8988T (cell line): ENCODE results near the gene SIDT1.

ENCODE experiments used
- DNase-seq: peaks from one replicate; pipeline ENCODE4 v3.0.0; 2011

SIDT1 gene

GRCh38 chr3:113638910-113639309 lies 106.6 kb downstream of the SIDT1 start:
- no peak for DNase-seq

- no peak for DNase-seq
These were observed 111.2 kb downstream of the SIDT1 start for GRCh38 chr3:113643583-113643982.

DNA sequence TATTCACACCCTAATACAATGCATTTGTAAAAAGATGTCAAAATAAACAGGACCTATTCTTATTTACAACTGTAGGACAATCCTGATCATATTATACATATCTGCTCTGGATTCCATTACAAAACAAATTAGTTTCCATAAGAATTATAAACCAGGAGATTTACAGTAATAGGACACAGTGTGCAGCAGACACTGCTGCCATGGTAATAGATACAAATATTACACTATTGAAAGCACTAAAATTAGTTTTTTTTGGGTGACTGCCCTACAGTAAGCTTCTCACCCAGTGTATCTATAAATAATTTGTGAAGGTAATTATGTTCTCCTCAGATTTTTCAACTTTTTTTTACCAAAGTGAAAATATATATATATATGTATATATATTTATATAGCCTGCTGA lies 116.2 kb downstream of the SIDT1 start:
- no peak for DNase-seq

DNA sequence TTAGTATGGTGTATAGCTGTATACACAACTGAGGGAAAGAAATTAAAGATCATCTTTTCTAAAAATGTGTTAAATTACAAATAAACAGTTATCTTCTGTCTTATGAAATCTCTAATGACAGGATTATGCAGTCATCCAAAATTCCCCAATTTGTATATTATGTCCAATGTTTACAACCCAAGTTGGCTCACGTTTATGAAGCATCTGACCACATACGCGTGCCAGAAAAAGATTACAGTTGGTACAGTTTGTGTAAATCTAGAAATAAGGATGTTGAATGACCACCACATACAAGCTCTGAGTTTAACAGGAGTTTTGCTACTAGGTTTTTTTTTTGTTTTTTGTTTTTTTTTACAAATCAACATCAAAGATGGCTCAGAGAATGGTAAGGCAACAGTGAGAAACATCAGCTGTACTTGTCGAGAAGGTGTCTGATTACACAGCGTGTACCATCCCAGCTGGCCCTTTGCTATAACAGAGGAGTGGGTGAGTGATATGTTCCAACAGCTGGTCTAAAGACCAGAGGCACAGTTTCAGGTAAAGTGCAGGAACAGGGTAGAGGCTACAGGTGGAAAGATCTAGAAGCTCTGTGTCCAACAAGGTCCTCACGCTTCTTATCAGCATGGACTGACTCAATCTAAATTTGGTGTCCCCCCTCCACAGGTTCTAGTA lies 117.0 kb downstream of the SIDT1 start:
- no peak for DNase-seq

GRCh38 chr3:113654310-113654709 lies 122.0 kb downstream of the SIDT1 start:
- no peak for DNase-seq

- DNase-seq, result no peak
These were observed 122.5 kb downstream of the SIDT1 start for GRCh38 chr3:113654851-113655250.

GRCh38 chr3:113658107-113658506 lies 125.8 kb downstream of the SIDT1 start:
- DNase-seq, result no peak

DNA sequence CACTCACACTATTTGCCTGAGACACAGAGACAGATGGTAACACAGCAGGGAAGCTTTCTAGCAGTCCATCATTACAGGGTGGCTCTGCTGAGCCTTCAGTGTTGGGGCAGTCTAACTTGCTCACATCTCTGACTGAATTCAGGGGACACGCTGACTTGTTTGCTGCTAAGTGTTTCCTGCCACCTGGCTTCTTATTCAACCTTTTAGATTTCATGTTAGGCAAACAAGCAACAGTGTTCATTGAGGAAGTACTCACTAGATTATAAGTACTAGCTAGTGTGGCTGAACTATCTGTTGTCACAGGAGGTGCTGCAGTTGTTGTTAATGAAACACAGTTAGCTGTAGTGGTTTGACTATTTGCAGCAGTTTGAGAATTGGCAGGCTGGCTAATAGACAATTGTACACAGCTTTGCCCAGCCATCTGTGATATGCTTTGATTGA lies 126.8 kb downstream of the SIDT1 start:
- DNase-seq, result no peak

DNA sequence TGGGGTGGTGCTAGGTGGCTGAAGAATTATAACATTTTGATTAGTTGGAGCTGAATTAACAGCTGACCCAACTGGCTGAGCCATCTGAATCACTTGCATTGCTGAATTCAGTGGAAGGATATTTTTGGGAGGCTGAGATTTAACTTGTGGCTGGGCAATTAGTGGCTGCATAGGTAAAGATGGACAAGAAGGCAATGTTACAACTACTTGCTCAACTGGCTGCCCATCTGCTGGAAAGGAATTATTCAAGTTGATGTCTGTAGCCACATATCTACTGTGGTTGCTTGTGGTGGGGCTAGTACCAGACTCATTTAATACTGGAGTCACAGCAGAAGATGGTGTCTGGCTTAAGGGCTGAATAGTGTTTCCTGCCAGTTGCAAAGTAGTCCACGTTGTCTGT lies 127.6 kb downstream of the SIDT1 start:
- no peak for DNase-seq

DNA sequence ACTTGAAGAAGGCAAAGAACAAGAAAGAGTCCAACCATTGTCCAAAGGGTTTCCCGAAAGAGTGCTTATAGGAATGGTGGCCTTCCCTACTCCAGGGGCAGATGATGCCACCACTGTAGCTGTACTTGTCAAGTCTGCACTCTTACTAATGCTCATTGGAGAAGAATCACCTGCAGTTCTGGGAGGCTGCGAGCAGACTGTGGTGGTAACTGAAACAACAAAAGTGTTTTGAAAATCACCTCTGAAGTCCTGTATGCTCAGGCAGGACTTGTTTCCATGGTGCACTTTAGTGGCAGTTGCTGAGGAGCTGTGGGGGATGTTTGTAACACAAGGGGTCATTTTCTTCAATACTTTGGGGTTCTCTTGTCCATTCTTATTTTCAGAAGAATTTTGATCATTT lies 128.1 kb downstream of the SIDT1 start:
- DNase-seq, result no peak

DNA sequence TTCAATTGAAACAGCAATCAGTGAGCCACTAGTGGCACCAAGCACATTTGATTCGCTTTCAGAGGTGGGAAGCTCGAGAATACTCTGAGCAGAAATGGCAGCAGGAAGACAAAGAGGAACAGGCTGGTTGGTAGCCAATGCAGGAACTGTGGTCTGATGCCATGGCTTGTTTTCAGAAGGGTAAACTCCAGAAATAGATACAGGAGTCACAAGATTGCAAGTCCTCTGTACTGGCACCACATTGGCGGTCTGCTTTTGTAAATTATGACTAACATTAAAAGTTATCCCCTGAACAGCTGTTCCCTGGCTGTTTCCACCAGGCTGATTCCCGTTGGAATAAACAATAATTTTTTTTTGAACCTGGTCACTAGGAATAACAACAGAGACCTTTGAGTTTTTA lies 128.5 kb downstream of the SIDT1 start:
- DNase-seq, result no peak

DNA sequence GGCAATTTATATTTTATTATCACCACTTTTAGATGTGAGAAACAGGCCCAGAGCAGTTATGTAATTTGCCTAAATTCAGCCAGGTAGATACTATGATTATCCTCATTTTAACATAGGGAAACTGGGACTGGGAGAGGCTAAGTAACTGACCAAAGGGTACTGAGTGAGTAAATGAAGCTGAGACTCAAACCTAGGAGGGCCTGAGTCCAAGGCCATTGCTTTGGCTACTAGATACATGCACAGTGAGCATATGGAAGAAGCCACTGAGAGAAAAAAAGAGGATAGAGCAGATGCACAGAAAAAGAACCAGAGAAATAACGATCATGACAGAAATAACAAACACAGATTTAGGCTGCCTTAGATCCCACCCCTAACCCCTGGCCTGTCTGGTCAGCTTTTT lies 130.5 kb downstream of the SIDT1 start:
- no peak for DNase-seq

- no peak for DNase-seq
These were observed 131.0 kb downstream of the SIDT1 start for GRCh38 chr3:113663324-113663750.

DNA sequence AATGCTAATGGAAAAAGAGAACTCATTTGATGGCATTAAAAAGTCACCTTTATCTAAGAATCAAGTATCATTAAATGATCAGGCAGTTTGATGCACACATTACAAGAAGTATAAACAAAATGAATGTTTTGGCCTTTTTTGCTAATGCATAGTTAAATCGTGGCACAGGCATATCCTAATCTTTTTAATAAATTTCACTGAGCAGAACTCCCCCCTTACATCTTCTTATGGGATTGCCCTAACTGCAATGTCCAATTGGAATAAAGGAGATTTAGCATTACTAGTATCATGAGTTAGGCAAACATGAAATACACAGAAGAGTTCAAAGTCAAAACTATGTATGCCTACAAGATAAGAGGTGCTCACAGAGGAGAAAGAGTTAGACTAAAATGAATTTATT lies 131.4 kb downstream of the SIDT1 start:
- no peak for DNase-seq

DNA sequence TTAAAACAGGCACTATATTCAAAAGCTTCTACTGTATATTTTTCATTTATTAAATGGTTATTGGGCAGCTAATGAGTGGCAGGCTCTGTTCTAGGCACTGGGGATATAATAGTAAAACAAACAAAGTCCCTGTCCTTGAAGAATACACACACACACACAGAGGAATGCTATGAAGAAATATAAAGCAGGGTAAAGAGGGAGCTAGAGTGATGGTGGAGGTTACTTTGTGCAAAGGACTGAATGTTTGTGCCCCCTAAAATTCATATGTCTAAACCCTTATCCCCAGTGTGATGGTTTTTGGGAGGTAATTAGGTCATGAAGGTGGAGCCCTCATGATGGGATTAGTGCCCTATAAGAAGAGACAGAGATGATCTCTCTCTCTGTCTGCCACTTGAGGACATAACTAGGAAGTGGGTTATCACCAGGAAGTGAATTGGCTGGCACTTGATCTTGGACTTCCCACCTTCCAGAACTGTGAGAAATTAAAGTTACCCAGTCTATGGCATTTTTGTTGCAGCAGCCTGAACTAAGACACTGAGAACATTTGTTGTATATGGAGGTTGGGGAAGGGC lies 132.3 kb downstream of the SIDT1 start:
- DNase-seq, result no peak

DNA sequence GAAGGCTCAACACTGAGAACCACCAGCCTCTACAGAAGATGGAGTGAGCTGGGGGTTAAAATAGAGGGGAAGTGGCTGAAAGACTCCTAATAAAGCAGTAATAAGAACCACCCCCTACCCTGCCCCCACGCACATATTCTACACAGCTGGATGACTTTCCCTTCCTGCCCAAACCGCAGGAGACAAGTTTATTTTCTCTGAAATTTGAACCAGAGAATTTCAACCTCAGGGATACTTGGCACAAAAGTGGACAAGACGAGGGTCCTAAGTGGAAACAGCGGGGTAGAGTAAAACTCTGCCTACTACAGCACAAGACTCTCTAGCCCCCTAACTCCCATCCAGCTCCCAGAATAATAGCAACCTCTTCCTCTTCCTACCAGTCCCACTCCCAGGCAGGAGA lies 135.7 kb downstream of the SIDT1 start:
- DNase-seq, result no peak

- DNase-seq, result no peak
These were observed 141.2 kb downstream of the SIDT1 start for GRCh38 chr3:113673593-113673992.

DNA sequence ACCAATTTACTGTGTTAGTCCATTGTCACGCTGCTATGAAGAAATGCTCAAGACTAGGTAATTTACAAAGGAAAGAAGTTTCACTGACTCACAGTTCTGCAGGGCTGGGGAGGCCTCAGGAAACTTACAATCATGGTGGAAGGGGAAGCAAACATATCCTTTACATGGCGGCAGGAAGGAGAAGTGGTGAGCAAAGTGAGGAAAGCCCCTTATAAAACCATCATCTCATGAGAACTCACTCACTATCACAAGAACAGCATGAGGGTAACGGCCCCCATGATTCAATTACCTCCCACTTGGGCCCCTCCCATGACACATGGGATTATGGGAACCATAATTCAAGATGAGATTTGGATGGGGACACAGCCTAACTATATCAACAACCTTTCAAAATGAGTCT lies 143.9 kb downstream of the SIDT1 start:
- DNase-seq, result no peak

DNA sequence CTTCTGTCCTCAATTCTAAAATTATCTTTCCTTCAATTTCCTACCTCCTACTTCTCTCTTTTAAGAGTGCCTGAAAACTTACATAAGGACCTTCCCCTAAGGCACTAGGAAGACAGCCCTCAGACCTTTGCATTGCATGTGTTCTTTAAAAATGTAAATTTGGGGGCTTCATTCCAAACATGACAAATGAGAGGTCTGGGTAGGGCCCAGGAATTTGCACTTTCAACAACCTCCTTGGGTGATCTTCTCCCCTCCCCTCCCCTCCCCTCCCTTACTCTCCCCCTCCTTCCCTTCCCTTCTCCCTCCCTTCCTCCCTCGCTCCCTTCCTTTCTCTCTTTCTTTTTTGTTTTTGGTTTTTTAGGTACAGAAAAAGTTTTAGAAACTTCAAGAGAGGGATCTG lies 145.4 kb downstream of the SIDT1 start:
- DNase-seq, result no peak

DNA sequence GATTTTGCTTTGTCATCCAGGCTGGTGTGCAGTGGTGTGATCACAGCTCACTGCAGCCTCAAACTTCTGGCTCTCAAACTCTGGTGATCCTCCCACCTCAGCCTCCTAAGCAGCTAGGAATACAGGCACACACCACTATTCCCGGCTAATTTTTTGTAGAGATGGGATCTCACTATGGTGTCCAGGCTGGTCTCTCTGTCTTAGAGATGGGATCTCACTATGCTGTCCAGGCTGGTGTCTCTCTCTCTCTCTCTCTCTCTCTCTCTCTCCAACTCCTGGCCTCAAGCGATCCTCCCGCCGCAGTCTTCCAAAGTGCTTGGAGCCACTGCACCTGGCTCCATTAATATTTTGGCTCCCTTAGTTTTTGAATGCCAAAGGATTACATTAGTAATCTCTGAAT lies 146.4 kb downstream of the SIDT1 start:
- no peak for DNase-seq
